H9 (cell line): ENCODE data around the gene HMGN2. TPM values are rescaled to one million over a fixed set of nuclear protein-coding genes. Genes with fewer than 3 reads are reported as not detected.

Experiments used
- DNase-seq: peaks from one replicate; pipeline ENCODE4 v3.0.0-alpha.2; 2017
- H2AFZ ChIP-seq: one replicate; pipeline ENCODE4 v1.6.1; 2013; ENCODE audit warnings: mild to moderate bottlenecking, low read length, control low read depth, moderate library complexity
- H2AK5ac ChIP-seq: 2 replicates; pipeline ENCODE4 v1.6.1; 2013; ENCODE audit warnings: low read length, control low read depth, mixed read lengths; ENCODE audit not compliant: insufficient read length
- H2BK120ac ChIP-seq: one replicate; pipeline ENCODE4 v1.6.1; 2013; ENCODE audit warnings: low read depth, mild to moderate bottlenecking, low read length, control low read depth, inconsistent platforms; ENCODE audit not compliant: poor library complexity, severe bottlenecking
- H2BK12ac ChIP-seq: 2 replicates; pipeline ENCODE4 v1.6.1; 2013; ENCODE audit warnings: low read length, control low read depth, mixed read lengths, low read depth; ENCODE audit not compliant: insufficient read length
- H2BK15ac ChIP-seq: 2 replicates; pipeline ENCODE4 v1.6.1; 2013; ENCODE audit warnings: low read depth, low read length, control low read depth
- H2BK20ac ChIP-seq: one replicate; pipeline ENCODE4 v1.6.1; 2013; ENCODE audit warnings: low read depth, mild to moderate bottlenecking, low read length, control low read depth, inconsistent platforms; ENCODE audit not compliant: poor library complexity, severe bottlenecking
- H2BK5ac ChIP-seq: 2 replicates; pipeline ENCODE4 v1.6.1; 2013; ENCODE audit warnings: low read length, control low read depth, mixed read lengths; ENCODE audit not compliant: insufficient read length
- H3K14ac ChIP-seq: 2 replicates; pipeline ENCODE4 v1.6.1; 2013; ENCODE audit warnings: low read length, control low read depth; ENCODE audit not compliant: insufficient read depth
- H3K18ac ChIP-seq: 2 replicates; pipeline ENCODE4 v1.6.1; 2013; ENCODE audit warnings: low read depth, mild to moderate bottlenecking, mixed read lengths, low read length, control low read depth; ENCODE audit not compliant: insufficient read length
- H3K23ac ChIP-seq: 2 replicates; pipeline ENCODE4 v1.6.1; 2013; ENCODE audit warnings: low read length, control low read depth, mixed read lengths, low read depth; ENCODE audit not compliant: insufficient read length
- H3K23me2 ChIP-seq: 2 replicates; pipeline ENCODE4 v1.6.1; 2013; ENCODE audit warnings: low read depth, mild to moderate bottlenecking, mixed read lengths, low read length, control low read depth; ENCODE audit not compliant: insufficient read length, poor library complexity, severe bottlenecking
- H3K27ac ChIP-seq: 2 replicates; pipeline ENCODE4 v1.5.1; 2013; ENCODE audit warnings: low read length, control low read depth, mixed read lengths, low read depth; ENCODE audit not compliant: insufficient read length
- H3K27me3 ChIP-seq: 2 replicates; pipeline ENCODE4 v1.6.1; 2013; ENCODE audit warnings: low read length, control low read depth, inconsistent platforms; ENCODE audit not compliant: insufficient read depth
- H3K4ac ChIP-seq: 2 replicates; pipeline ENCODE4 v1.6.1; 2013; ENCODE audit warnings: low read depth, mild to moderate bottlenecking, control low read depth, inconsistent platforms, low read length, moderate library complexity
- H3K4me1 ChIP-seq: 2 replicates; pipeline ENCODE4 v1.6.1; 2013; ENCODE audit warnings: low read length, control low read depth, inconsistent platforms; ENCODE audit not compliant: insufficient read depth
- H3K4me2 ChIP-seq: 2 replicates; pipeline ENCODE4 v1.6.1; 2013; ENCODE audit warnings: low read length, control low read depth, mixed read lengths; ENCODE audit not compliant: insufficient read length, insufficient read depth
- H3K56ac ChIP-seq: 2 replicates; pipeline ENCODE4 v1.6.1; 2013; ENCODE audit warnings: low read depth, mild to moderate bottlenecking, mixed read lengths, low read length, control low read depth; ENCODE audit not compliant: insufficient read length
- H3K79me1 ChIP-seq: 2 replicates; pipeline ENCODE4 v1.6.1; 2013; ENCODE audit warnings: low read depth, mild to moderate bottlenecking, moderate library complexity, low read length, control low read depth, inconsistent platforms; ENCODE audit not compliant: insufficient read depth, poor library complexity, severe bottlenecking
- H3K79me2 ChIP-seq: 2 replicates; pipeline ENCODE4 v1.6.1; 2013; ENCODE audit warnings: low read length, control low read depth, inconsistent platforms; ENCODE audit not compliant: insufficient read depth
- H3K9ac ChIP-seq: 2 replicates; pipeline ENCODE4 v1.6.1; 2013; ENCODE audit warnings: low read length, control low read depth, mixed read lengths; ENCODE audit not compliant: insufficient read length; ENCODE audit errors: extremely low read depth
- H3K9me3 ChIP-seq: one replicate; pipeline ENCODE4 v1.6.1; 2013; ENCODE audit warnings: low read depth, low read length, inconsistent platforms; ENCODE audit not compliant: control insufficient read depth
- H3T11ph ChIP-seq: one replicate; pipeline ENCODE4 v1.6.1; 2013; ENCODE audit warnings: mild to moderate bottlenecking, low read length, control low read depth, inconsistent platforms
- H4K20me1 ChIP-seq: one replicate; pipeline ENCODE4 v1.6.1; 2013; ENCODE audit not compliant: control insufficient read depth, insufficient read length, insufficient read depth
- H4K5ac ChIP-seq: 2 replicates; pipeline ENCODE4 v1.6.1; 2013; ENCODE audit warnings: low read depth, mild to moderate bottlenecking, mixed read lengths, low read length, control low read depth; ENCODE audit not compliant: insufficient read length
- H4K8ac ChIP-seq: replicated peaks from 2 replicates; pipeline ENCODE4 v1.6.1; 2013; ENCODE audit warnings: low read length, control low read depth, mixed read lengths, low read depth; ENCODE audit not compliant: insufficient read length
- H4K91ac ChIP-seq: 2 replicates; pipeline ENCODE4 v1.6.1; 2013; ENCODE audit warnings: low read depth, mild to moderate bottlenecking, moderate library complexity, mixed read lengths, low read length, control low read depth; ENCODE audit not compliant: insufficient read length
- H3K27ac Mint-ChIP-seq, 3 experiments: 2 replicates in 2 of 3; 3 replicates in 1 of 3; pipeline ENCODE4 v1.8.0; 2020 to 2021; ENCODE audit warnings: mixed read lengths in 3 of 3, mild to moderate bottlenecking in 1 of 3, moderate library complexity in 1 of 3
- H3K27me3 Mint-ChIP-seq: 2 replicates; pipeline ENCODE4 v1.8.0; 2021; ENCODE audit warnings: low read depth, mild to moderate bottlenecking, moderate library complexity, mixed read lengths
- H3K36me3 Mint-ChIP-seq, 3 experiments: 2 replicates in 2 of 3; 3 replicates in 1 of 3; pipeline ENCODE4 v1.8.0; 2020 to 2021; ENCODE audit warnings: low read depth in 3 of 3, mixed read lengths in 3 of 3; ENCODE audit not compliant: insufficient read depth in 1 of 3
- H3K4me1 Mint-ChIP-seq, 2 experiments: 2 replicates each; pipeline ENCODE4 v1.8.0; 2020; ENCODE audit warnings: mixed read lengths in 2 of 2
- H3K4me3 Mint-ChIP-seq, 2 experiments: 2 replicates in 1 of 2; 3 replicates in 1 of 2; pipeline ENCODE4 v1.8.0; 2020 to 2021; ENCODE audit warnings: mild to moderate bottlenecking in 2 of 2, mixed read lengths in 2 of 2, moderate library complexity in 1 of 2
- H3K9me3 Mint-ChIP-seq, 2 experiments: 2 replicates in 1 of 2; 3 replicates in 1 of 2; pipeline ENCODE4 v1.8.0; 2020; ENCODE audit warnings: mild to moderate bottlenecking in 2 of 2, mixed read lengths in 2 of 2, moderate library complexity in 1 of 2
- whole genome bisulfite sequencing: extraction: QIAGEN DNeasy Blood & Tissue Kit; methylation state at CpG from one replicate; pipeline ENCODE4 v1.1.7; 2013; ENCODE audit warnings: missing lambda C conversion rate, low lambda C conversion rate, mixed read lengths; ENCODE audit not compliant: insufficient read length; ENCODE audit errors: extremely low coverage; 5-methylcytosine and 5-hydroxymethylcytosine counted together
- total RNA-seq: library from RNA; stranded (reverse); gene quantifications from 2 replicates; pipeline ENCODE4 v1.2.1, GENCODE V29; 2021
- TF ChIP-seq, protein P1 (sequence below): fragments of 200-600 bp; sonication (generic); conservative IDR thresholded peaks from 3 replicates; pipeline ENCODE4 v1.8.0; 2021; ENCODE audit warnings: antibody characterized with exemption, mild to moderate bottlenecking

The HMGN2 gene
- total RNA-seq, 1 experiment from 2014 or later = 622 TPM

DNA sequence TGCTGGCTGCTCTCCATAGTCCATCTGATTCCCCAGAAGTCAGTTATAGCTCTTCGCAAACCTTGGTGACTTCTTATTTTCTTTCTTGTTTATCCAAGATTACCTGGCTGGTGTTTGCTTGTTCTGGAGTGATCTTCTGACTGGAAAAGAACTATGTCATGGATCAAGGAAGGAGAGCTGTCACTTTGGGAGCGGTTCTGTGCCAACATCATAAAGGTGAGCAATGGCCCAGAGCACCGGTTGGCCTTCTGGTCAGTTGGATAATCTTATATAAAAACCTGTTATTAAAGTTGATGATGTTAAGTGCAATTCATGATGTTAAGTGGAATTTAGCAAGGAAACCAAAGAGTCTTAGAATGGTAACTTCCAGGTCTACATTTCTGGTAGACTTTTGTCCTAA is 39.4 kb upstream of the HMGN2 start:
- Histone ChIP-seq H2BK120ac (no peak overlapping the region), H4K5ac (no peak overlapping the region), H2BK15ac (no peak overlapping the region), H3K9ac (peak overlapping the region; percentile 86), H3T11ph (no peak overlapping the region), H3K9me3 (no peaks in the 10 kb centered on the region), H3K4ac (no peak overlapping the region), H3K18ac (no peak overlapping the region), H3K23me2 (peaks cover 8% of the 10 kb centered on the region), H2BK20ac (no peak overlapping the region), H4K20me1 (no peaks in the 10 kb centered on the region), H3K4me1 (no peaks in the 10 kb centered on the region; the same call in 1 of the 2 replicates), H4K91ac (no peak overlapping the region), H3K27me3 (no peaks in the 10 kb centered on the region), H3K4me2 (peak overlapping the region; percentile 99), H3K56ac (no peak overlapping the region), H3K23ac (no peak overlapping the region), H2BK12ac (no peak overlapping the region), H4K8ac (no peak overlapping the region), H2AK5ac (no peak overlapping the region), H3K79me2 (no peaks in the 10 kb centered on the region), H3K14ac (no peak overlapping the region), H3K79me1 (no peaks in the 10 kb centered on the region), H2BK5ac (no peak overlapping the region), H2AFZ (no peak overlapping the region), H3K27ac (no peak overlapping the region)
- WGBS = no CpG with 5 or more reads among the region's 3 CpGs
- DNase-seq = no peak
- Mint-ChIP-seq H3K4me1 (peaks cover 31 to 49% of the 10 kb centered on the region in 2 experiments), H3K4me3 (peak overlapping the region; percentile 94 to 96), H3K36me3 (peaks cover 10 to 42% (median 29%) of the 10 kb centered on the region in 3 experiments; a peak in 5 of 7 replicates), H3K27ac (peak overlapping the region in 1 of 3 experiments; percentile 30; a peak in 1 of 7 replicates), H3K9me3 (no peaks in the 10 kb centered on the region), H3K27me3 (no peaks in the 10 kb centered on the region; the same call in 1 of the 2 replicates)
- TF ChIP-seq, protein P1, sequence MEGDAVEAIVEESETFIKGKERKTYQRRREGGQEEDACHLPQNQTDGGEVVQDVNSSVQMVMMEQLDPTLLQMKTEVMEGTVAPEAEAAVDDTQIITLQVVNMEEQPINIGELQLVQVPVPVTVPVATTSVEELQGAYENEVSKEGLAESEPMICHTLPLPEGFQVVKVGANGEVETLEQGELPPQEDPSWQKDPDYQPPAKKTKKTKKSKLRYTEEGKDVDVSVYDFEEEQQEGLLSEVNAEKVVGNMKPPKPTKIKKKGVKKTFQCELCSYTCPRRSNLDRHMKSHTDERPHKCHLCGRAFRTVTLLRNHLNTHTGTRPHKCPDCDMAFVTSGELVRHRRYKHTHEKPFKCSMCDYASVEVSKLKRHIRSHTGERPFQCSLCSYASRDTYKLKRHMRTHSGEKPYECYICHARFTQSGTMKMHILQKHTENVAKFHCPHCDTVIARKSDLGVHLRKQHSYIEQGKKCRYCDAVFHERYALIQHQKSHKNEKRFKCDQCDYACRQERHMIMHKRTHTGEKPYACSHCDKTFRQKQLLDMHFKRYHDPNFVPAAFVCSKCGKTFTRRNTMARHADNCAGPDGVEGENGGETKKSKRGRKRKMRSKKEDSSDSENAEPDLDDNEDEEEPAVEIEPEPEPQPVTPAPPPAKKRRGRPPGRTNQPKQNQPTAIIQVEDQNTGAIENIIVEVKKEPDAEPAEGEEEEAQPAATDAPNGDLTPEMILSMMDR = no peak
